Activated gamma-delta T cell (primary cell): ENCODE measurements around the gene NTM.

Source experiments
- DNase-seq: peaks from one replicate; lab custom pipeline; 2025; lab: John Stamatoyannopoulos, UW

NTM gene

DNA sequence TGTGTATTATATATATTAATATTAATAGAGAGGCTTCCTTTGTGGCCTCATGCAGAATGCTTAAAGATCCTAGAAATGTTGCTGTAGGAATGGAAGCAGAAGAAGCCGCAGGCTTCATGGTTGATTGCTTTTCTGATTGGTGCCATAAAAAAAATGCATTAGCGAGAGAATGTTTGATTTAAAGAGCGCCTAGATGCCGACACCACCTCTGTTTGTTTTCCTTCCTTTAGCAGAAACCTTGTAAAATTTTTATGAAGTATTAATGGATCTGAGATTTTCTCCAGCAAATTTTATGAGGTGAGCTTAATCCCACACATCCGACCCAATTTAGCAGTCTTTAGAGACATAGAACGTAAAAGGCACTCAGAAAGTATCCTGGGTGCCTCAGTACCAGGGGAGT, 587.5 kb downstream of the NTM start:
- DNase-seq: no peak

GRCh38 chr11:131962818-131963217, 592.4 kb downstream of the NTM start:
- no peak for DNase-seq

- no peak for DNase-seq
Measured at GRCh38 chr11:131964698-131965483, 594.5 kb downstream of the NTM start.

- DNase-seq: no peak
Measured at GRCh38 chr11:131965504-131965903, 595.1 kb downstream of the NTM start.

DNA sequence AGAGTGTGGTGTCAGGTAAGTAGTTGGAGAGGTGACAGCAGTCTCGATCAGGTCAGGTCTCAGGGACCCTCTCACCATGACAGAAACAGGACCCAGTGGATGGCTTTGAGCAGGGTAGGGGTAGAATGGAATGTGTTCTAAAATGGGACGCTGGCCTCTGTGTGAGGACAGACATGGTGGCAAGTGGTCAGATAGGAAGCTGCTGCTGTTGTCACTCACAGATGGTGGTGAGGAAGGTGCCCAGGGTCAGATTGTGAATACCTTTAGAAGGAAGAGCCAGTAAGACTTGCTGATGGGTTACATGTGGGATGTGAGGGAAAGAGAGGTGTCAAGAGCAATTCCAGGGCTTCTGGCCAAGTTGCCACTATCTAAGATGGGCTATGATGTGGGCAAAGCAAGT, 596.3 kb downstream of the NTM start:
- DNase-seq: no peak

- DNase-seq: no peak
Measured at GRCh38 chr11:131969261-131969660, 598.8 kb downstream of the NTM start.

GRCh38 chr11:131973061-131973460, 602.6 kb downstream of the NTM start:
- DNase-seq: no peak

- DNase-seq: no peak
Measured at GRCh38 chr11:131975619-131976018, 605.2 kb downstream of the NTM start.

GRCh38 chr11:131976021-131976420, 605.6 kb downstream of the NTM start:
- no peak for DNase-seq

DNA sequence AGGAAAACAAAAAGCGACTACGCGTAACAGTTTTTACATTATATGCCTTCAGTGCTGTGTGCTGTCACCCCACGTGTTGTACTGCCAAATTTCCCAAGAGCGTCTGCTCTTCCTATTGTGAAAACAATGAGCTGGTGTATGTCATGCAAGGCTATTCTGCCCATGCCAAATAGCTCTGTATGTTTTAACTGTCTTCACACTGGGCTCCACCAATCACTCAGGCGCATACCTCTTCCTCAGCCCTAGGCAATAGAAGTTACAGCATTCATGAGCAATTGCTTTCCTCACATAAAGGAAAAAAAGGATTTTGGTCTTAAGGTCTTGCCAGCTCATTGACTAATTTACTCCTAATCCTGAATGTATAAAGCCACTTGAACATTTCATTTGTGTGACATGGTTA, 606.8 kb downstream of the NTM start:
- DNase-seq: no peak

DNA sequence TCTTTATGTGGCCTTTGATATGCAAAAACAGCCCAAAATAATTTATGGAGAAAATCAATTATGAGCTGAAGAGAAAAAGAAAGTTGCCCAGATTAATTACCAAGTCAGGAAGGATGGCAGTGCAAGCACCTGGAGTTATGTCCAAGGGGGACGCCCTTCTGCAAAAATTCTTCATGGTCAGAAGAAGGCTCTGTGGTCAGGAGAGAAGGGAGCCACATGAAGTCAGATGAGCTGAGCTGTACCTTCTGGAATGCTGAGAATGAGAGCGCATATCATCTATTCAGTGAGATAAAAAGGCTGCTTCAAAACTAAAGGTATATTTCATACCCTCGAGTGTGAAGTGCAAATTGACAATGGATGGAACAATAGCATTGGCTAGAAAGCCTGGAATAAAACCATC, 607.4 kb downstream of the NTM start:
- no peak for DNase-seq

- no peak for DNase-seq
Measured at GRCh38 chr11:131978351-131978750, 607.9 kb downstream of the NTM start.

- no peak for DNase-seq
Measured at GRCh38 chr11:131979364-131979763, 608.9 kb downstream of the NTM start.

GRCh38 chr11:131980199-131980598, 609.8 kb downstream of the NTM start:
- DNase-seq: no peak

DNA sequence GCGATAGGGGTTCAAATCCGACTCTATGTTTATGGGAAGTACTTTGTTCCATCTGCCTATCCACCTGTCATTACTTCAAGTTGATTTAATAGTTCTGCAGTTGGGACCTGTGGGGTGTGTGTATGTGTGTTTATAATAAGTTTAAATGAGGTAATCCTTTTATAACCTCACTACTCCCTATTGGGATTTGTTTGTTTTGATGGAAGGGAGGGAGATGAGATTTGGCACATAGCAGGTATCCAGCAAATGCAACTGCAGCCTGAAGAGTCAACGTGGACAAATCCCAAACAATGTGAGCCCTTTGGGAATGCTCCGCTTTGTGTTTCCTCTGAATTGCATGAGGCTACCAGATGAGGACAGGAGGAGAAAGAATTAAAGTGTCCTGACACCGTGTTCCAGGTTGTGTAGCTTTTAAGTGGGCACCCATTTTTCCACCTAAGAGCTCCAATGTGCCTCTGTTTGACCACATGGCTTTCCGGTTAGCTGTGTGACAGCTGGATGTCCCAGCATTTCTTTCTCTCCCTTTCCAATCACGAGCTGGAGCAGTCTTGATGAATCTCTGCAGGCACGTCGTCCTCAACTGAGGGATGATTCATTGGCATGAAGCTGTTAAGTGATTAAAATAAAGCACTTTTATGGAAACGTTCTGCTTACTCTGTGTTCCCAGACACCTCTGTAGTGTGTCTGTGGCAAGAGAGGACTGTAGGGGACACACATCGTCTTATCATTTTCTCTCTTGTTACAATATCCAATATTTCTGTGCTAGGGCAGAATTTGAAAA, 610.7 kb downstream of the NTM start:
- no peak for DNase-seq

- no peak for DNase-seq
Measured at GRCh38 chr11:131982154-131982553, 611.7 kb downstream of the NTM start.

DNA sequence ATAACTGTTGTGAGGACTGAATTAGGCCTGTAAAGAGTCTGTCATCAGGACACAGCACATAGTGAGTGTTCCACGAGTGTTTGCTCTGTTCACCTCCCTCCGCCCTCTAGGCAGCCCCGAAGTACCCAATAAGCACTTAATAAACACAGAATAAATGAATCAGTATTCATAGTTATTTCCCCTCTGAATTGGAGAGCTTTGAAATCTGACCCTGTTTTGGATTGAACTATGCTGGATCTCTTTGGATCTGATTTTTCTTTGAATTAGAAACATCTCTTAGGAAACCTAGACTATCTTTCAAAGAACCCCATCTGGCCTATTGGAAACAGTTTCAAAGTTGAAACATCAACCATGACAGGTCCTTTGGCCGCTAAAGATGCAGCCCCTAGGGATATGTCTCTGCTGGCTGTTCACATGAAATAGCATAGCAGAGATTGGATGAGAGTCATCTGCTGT, 615.5 kb downstream of the NTM start:
- DNase-seq: no peak

GRCh38 chr11:131987703-131988102, 617.3 kb downstream of the NTM start:
- no peak for DNase-seq

GRCh38 chr11:131991606-131992005, 621.2 kb downstream of the NTM start:
- DNase-seq: no peak

- DNase-seq: no peak
Measured at GRCh38 chr11:131993246-131993645, 622.8 kb downstream of the NTM start.

DNA sequence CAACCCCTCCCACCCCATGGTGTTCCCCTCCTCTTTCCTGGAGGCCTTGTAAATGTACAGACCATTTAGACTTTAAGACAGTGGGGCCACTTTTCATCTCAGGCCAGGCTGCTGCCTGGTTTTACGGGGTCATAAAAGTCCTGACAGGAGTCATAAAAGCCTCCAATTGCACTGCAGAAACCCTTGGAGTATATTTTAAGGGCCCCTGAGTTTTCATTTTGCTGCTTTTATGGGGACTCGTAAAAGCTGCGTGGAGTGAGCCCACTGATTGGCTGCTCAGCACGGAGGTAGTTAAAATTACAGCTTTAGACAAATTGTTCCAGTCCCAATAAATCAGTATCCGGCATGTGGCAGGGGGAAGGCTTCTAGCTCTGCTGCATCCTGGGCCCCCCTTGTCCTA, 627.6 kb downstream of the NTM start:
- DNase-seq: no peak

- DNase-seq: no peak
Measured at GRCh38 chr11:131999084-131999483, 628.7 kb downstream of the NTM start.

- no peak for DNase-seq
Measured at GRCh38 chr11:131999955-132000354, 629.5 kb downstream of the NTM start.
